OCI-LY1 (cell line): ENCODE measurements around the gene KCNF1.

Source experiments
- CTCF ChIP-seq: fragments of 200-600 bp; sonication (generic), shearing (Covaris generic); IDR thresholded peaks from 2 replicates; pipeline ENCODE4 v1.5.1; 2017; ENCODE audit warnings: mild to moderate bottlenecking, antibody characterized with exemption, low read length, moderate library complexity, mixed read lengths
- EZH2 ChIP-seq: fragments of 200-600 bp; sonication (generic), shearing (Covaris generic); IDR thresholded peaks from 2 replicates; pipeline ENCODE4 v1.8.0; 2017; ENCODE audit warnings: borderline replicate concordance, mixed run types, mild to moderate bottlenecking, antibody characterized with exemption, low read length, moderate library complexity, mixed read lengths

- TF ChIP-seq CTCF: no peak
- TF ChIP-seq EZH2: no peak
Observed at GRCh38 chr2:10962004-10962403, 50.3 kb downstream of the KCNF1 start.
